Karpas-422 (cell line): Measurements from ENCODE around the gene PDE1C. TPM values are rescaled to one million over a fixed set of nuclear protein-coding genes. Genes with fewer than 3 reads are reported as not detected.

Source experiments
- DNase-seq: peaks from one replicate; pipeline ENCODE4 v3.0.0-alpha.2; 2015
- H2AFZ ChIP-seq: fragments of 200-600 bp; sonication (generic); 2 replicates; pipeline ENCODE4 v1.6.1; 2014; ENCODE audit warnings: antibody characterized with exemption, low read length, mixed read lengths
- H3K27ac ChIP-seq: fragments of 200-600 bp; sonication (generic); 2 replicates; pipeline ENCODE4 v1.5.1; 2014; ENCODE audit warnings: mild to moderate bottlenecking, low read length, moderate library complexity
- H3K27me3 ChIP-seq: fragments of 200-600 bp; sonication (generic); 2 replicates; pipeline ENCODE4 v1.6.1; 2014; ENCODE audit warnings: low read length, mixed read lengths
- H3K36me3 ChIP-seq: fragments of 200-600 bp; sonication (generic); 2 replicates; pipeline ENCODE4 v1.6.1; 2014; ENCODE audit warnings: low read length, mixed read lengths; ENCODE audit not compliant: insufficient read depth
- H3K4me1 ChIP-seq: fragments of 200-600 bp; sonication (generic); 2 replicates; pipeline ENCODE4 v1.6.1; 2014; ENCODE audit warnings: mild to moderate bottlenecking, low read length, mixed read lengths
- H3K4me2 ChIP-seq: fragments of 200-600 bp; sonication (generic); 2 replicates; pipeline ENCODE4 v1.6.1; 2014; ENCODE audit warnings: low read length, low read depth, mild to moderate bottlenecking; ENCODE audit not compliant: poor library complexity, severe bottlenecking
- H3K4me3 ChIP-seq: fragments of 200-600 bp; sonication (generic); 2 replicates; pipeline ENCODE4 v1.5.1; 2014; ENCODE audit warnings: mild to moderate bottlenecking, antibody characterized with exemption, low read length, mixed read lengths
- H3K79me2 ChIP-seq: fragments of 200-600 bp; sonication (generic); 2 replicates; pipeline ENCODE4 v1.6.1; 2014; ENCODE audit warnings: mild to moderate bottlenecking, low read length, mixed read lengths
- H3K9ac ChIP-seq: fragments of 200-600 bp; sonication (generic); 2 replicates; pipeline ENCODE4 v1.6.0; 2014; ENCODE audit warnings: low read length
- H3K9me2 ChIP-seq: fragments of 200-600 bp; sonication (generic), shearing (Covaris generic); replicated peaks from 2 replicates; pipeline ENCODE4 v1.6.0; 2014; ENCODE audit warnings: mild to moderate bottlenecking, low read length, moderate library complexity; ENCODE audit not compliant: insufficient read depth
- H3K9me3 ChIP-seq: fragments of 300-700, 200-600 bp; sonication (generic); 2 replicates; pipeline ENCODE4 v1.6.1; 2014; ENCODE audit warnings: low read length, mixed read lengths
- H4K20me1 ChIP-seq: fragments of 200-600 bp; sonication (generic); 2 replicates; pipeline ENCODE4 v1.6.1; 2014; ENCODE audit warnings: mild to moderate bottlenecking, antibody characterized with exemption, low read length, low read depth; ENCODE audit not compliant: insufficient read depth
- total RNA-seq: library from RNA; depleted of rRNA; stranded (reverse); fragments of >200 nt; shearing (Covaris generic); gene quantifications from 2 replicates; pipeline ENCODE4 v1.2.3, GENCODE V29; 2014; ENCODE audit warnings: low replicate concordance

PDE1C gene
- total RNA-seq, 1 experiment from 2014 or later, result not detected

DNA sequence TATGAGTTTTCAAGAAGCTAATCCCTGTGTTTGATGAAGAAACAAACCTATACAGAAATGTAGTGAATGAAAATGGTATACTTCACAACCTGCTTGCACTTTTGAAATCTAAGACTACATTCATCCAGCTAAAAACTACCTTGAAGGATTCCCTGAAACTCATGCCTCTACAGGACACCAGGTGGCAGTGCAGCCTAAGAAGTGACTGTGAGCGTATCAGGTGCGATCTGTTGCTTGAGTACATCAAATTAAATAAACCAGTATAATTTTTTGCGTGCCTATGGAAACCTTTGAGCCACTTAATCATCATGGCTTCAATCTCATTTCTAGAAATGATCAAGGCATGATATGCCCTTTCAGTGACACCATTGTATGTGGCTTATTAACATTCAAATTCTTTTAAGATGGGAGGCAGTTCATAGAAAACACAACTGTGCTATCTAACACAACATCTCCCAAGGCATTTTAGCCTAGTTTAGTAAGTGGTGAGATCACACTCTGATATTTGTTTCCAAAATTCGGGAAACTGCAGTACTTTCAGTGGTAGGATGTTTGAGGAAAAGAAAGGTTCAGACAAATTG is 325.8 kb downstream of the PDE1C start:
- Histone ChIP-seq H3K4me1 (no peaks in the 10 kb centered on the region), H2AFZ (no peak overlapping the region), H3K36me3 (no peaks in the 10 kb centered on the region), H3K27me3 (no peaks in the 10 kb centered on the region), H3K79me2 (no peaks in the 10 kb centered on the region), H3K27ac (no peak overlapping the region), H3K9me3 (no peaks in the 10 kb centered on the region), H3K4me2 (no peak overlapping the region), H4K20me1 (no peaks in the 10 kb centered on the region), H3K9me2 (no peaks in the 10 kb centered on the region), H3K9ac (no peak overlapping the region), H3K4me3 (no peak overlapping the region)
- DNase-seq, result peak; percentile 86

DNA sequence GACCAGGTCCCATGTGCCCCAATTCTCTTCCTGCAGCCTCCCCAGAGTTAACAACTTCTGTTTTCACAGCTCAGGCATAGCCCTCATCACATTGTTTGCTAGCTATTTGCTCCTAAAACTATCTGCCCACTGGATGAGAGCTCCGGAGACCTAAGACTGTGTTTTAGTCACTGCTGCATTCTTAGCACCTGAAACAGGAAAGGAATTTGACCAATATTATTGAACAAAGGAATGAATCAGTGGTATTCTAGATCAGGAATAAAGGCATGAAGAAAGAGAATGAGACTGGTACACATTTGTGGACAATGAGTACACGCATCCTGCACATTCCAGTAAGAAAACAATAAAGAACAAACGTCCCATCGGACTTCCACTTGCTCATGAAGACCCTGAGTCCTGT is 328.4 kb downstream of the PDE1C start:
- H3K9me2 ChIP-seq, result no peaks in the 10 kb centered on the region
- no peaks in the 10 kb centered on the region for H3K27me3 ChIP-seq
- no peaks in the 10 kb centered on the region for H4K20me1 ChIP-seq
- H3K4me3 ChIP-seq, result no peak overlapping the region
- no peaks in the 10 kb centered on the region for H3K79me2 ChIP-seq
- no peak overlapping the region for H3K9ac ChIP-seq
- no peak overlapping the region for H2AFZ ChIP-seq
- H3K4me2 ChIP-seq, result no peak overlapping the region
- H3K27ac ChIP-seq, result no peak overlapping the region
- no peak for DNase-seq
- H3K4me1 ChIP-seq, result no peaks in the 10 kb centered on the region
- H3K36me3 ChIP-seq, result no peaks in the 10 kb centered on the region
- H3K9me3 ChIP-seq, result no peaks in the 10 kb centered on the region

DNA sequence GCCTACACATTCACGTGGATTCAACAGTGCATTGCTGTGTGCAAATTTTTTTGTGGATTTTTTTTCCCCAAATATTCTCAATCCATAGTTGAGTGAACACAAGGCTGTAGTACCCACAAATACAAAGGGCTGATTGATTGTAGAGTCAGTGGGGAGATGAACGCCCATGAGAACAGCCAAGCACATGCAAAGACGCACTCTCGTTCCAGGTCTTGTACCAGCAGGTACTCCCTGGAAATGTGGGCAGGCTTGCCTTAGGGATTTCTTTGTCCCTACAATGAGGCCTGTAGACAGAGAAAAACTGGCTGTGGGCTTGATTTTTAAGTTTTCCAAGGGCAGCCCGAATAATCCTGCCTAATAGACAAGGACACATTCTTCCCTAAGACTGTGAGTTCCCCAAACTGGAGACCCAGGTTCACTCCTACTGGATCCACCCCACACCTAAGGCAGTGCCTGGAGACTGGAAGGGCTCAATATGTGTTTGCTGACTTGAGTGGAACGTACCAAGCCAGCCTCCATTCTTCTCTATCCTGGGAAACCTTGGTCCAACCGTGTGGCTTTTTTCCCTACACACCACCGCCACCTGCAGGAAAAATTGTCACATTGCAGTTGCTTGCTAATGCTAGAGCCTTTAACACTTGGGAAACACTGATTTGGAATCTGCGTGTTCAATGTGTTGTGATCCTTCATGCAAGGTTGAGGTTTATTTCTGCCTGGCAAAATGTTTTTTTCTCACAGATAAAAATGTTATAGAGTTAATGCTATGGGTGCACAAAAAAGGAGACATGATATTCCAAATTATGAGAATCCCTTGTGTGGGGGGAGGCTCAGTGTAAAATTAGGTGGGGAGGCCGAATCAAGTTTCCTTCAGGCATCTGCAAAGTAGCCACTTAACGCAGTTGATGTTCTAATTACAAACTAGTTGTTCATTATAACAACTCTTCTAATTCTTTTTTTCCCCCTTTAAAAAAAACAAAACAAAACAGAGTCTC is 333.9 kb downstream of the PDE1C start:
- Histone ChIP-seq H3K4me3 (no peak overlapping the region), H3K4me2 (no peak overlapping the region), H2AFZ (no peak overlapping the region), H3K27ac (no peak overlapping the region), H3K79me2 (no peaks in the 10 kb centered on the region), H3K9ac (no peak overlapping the region), H3K9me3 (no peaks in the 10 kb centered on the region), H3K36me3 (no peaks in the 10 kb centered on the region), H4K20me1 (no peaks in the 10 kb centered on the region), H3K27me3 (no peaks in the 10 kb centered on the region), H3K9me2 (no peaks in the 10 kb centered on the region), H3K4me1 (no peaks in the 10 kb centered on the region)
- DNase-seq, result peak; percentile 81

- H3K9ac ChIP-seq, result no peak overlapping the region
- H3K27ac ChIP-seq, result no peak overlapping the region
- H3K27me3 ChIP-seq, result no peaks in the 10 kb centered on the region
- H3K4me1 ChIP-seq, result peaks cover 7% of the 10 kb centered on the region
- no peak overlapping the region for H3K4me3 ChIP-seq
- H3K79me2 ChIP-seq, result no peaks in the 10 kb centered on the region
- no peaks in the 10 kb centered on the region for H3K9me3 ChIP-seq
- no peaks in the 10 kb centered on the region for H3K9me2 ChIP-seq
- no peak overlapping the region for H2AFZ ChIP-seq
- H3K4me2 ChIP-seq, result no peak overlapping the region
- DNase-seq, result no peak
- no peaks in the 10 kb centered on the region for H3K36me3 ChIP-seq
- H4K20me1 ChIP-seq, result no peaks in the 10 kb centered on the region
Measured at GRCh38 chr7:31734456-31734855, 335.8 kb downstream of the PDE1C start.

DNA sequence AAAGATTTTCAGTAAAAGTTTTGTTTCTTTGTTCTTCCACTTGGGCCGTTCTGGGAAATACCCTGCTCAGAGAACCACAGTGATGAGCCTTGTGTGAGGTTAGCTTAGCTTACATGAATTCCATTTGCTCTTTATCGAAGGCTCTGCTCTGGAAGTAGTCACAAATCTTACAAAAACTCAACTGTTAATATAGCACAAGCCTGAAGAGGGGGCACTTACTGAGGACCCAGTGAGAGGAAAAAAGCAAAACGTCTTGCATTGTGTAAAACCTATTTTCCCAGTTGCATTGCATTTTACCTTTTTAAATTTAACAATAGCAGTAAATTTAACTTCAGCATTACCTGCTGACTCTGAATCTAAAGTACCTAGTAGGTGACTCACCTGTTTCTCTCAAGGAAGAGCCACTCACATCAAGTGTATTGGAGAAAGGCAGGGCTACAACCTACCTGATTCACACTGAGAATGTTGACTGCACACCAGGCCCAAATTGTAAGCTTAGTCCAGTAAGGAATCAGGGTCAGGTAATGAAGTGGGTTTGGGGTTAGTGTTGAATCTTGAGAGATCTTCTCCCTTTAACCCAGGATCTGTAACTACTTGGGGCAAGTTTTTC is 340.9 kb downstream of the PDE1C start:
- DNase-seq, result no peak
- H3K27me3 ChIP-seq, result no peaks in the 10 kb centered on the region
- no peak overlapping the region for H3K9ac ChIP-seq

DNA sequence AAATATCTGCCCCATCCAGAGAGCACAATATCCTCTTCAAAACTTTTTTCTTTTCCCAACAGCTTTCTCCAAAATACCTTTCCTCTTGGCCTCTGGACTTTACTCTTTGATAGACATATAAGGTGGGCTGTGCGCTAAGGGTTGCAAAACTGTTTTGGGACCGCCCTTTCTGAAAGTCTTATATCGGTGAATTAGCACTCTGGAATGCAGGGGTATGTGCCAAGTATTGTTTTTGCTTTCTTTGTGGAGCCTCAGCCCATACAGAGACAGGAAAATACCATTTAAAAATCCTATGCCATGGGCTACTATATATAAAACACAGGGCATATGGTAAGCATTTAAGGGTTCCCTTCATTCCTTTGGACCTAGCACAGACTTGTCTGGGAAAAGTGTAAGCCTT is 345.5 kb downstream of the PDE1C start:
- Histone ChIP-seq H2AFZ (no peak overlapping the region), H3K9me3 (no peaks in the 10 kb centered on the region), H3K36me3 (no peaks in the 10 kb centered on the region), H3K9ac (no peak overlapping the region), H4K20me1 (no peaks in the 10 kb centered on the region), H3K27ac (no peak overlapping the region), H3K4me2 (no peak overlapping the region), H3K79me2 (no peaks in the 10 kb centered on the region), H3K4me3 (no peak overlapping the region), H3K4me1 (no peaks in the 10 kb centered on the region), H3K27me3 (no peaks in the 10 kb centered on the region), H3K9me2 (no peaks in the 10 kb centered on the region)
- DNase-seq, result no peak

More for the DNA sequence above, 340.9 kb downstream of the PDE1C start:
- Histone ChIP-seq H2AFZ (no peak overlapping the region), H3K4me2 (no peak overlapping the region), H4K20me1 (no peaks in the 10 kb centered on the region), H3K79me2 (no peaks in the 10 kb centered on the region), H3K27ac (no peak overlapping the region), H3K4me1 (peaks cover 7% of the 10 kb centered on the region), H3K9me3 (no peaks in the 10 kb centered on the region), H3K4me3 (no peak overlapping the region), H3K9me2 (no peaks in the 10 kb centered on the region), H3K36me3 (no peaks in the 10 kb centered on the region)

DNA sequence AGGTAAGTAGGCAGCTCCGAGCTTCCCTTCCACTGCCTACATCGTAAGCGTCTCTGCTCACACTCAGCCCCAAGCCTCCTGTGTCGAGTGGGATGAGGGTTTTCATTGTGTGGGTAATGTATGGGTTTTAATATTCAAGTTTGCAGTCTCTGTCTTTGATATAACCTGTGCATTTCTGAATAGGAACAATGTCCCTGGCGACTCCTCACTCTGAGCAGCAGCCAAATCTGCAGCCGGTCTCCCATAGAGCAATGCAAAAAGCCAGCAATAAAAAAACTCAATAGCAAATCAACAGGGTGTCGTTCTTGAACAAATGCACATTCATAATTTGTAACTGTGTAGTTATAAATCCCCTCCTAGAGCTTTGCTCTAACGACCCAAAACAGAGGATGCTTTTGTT is 349.8 kb downstream of the PDE1C start:
- Histone ChIP-seq H3K9me3 (no peaks in the 10 kb centered on the region), H4K20me1 (no peaks in the 10 kb centered on the region), H3K9ac (no peak overlapping the region), H3K4me1 (no peaks in the 10 kb centered on the region), H3K36me3 (no peaks in the 10 kb centered on the region), H3K79me2 (no peaks in the 10 kb centered on the region), H3K4me2 (no peak overlapping the region), H3K9me2 (no peaks in the 10 kb centered on the region), H3K27ac (no peak overlapping the region), H3K27me3 (no peaks in the 10 kb centered on the region), H2AFZ (no peak overlapping the region), H3K4me3 (no peak overlapping the region)
- DNase-seq, result no peak

DNA sequence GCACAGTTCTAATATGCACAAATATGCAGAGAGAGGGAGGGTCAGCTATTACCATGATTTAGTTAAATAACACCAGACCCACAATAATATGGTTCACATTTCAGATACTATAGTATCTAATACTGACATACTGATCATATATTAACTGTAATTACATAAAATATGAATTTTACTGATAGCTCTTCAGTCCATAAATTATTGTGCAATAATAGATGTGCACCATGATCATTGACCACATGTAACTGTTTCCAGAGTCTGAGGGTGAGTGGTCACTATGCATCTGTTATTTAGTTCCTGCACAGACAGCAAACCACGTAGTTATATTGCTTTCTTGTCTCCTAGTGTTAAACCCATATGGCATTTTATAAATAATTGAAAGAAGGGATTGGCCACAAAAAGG is 353.9 kb downstream of the PDE1C start:
- Histone ChIP-seq H3K4me2 (no peak overlapping the region), H3K9me2 (no peaks in the 10 kb centered on the region), H3K79me2 (no peaks in the 10 kb centered on the region)

More for the DNA sequence above, 353.9 kb downstream of the PDE1C start:
- H3K36me3 ChIP-seq, result no peaks in the 10 kb centered on the region
- H3K4me1 ChIP-seq, result no peaks in the 10 kb centered on the region
- no peaks in the 10 kb centered on the region for H3K9me3 ChIP-seq
- no peak overlapping the region for H3K27ac ChIP-seq
- no peak for DNase-seq
- H3K27me3 ChIP-seq, result no peaks in the 10 kb centered on the region
- H3K9ac ChIP-seq, result no peak overlapping the region
- H2AFZ ChIP-seq, result no peak overlapping the region
- H3K4me3 ChIP-seq, result no peak overlapping the region
- H4K20me1 ChIP-seq, result no peaks in the 10 kb centered on the region
